Measurements from ENCODE around the gene ELFN1.

ELFN1 gene

GRCh38 chr7:1671594-1672451 lies 1.7 kb downstream of the ELFN1 start:
- H3K4me3 ChIP-seq (ENCODE audit: low read depth, low read length), result no peak overlapping the region
- DNase-seq (ENCODE audit: low read depth), result no peak
- TF ChIP-seq CTCF (IDR thresholded peaks at IDR 0.05; ENCODE audit: control insufficient read depth, extremely low read depth, insufficient read depth), result no peak

DNA sequence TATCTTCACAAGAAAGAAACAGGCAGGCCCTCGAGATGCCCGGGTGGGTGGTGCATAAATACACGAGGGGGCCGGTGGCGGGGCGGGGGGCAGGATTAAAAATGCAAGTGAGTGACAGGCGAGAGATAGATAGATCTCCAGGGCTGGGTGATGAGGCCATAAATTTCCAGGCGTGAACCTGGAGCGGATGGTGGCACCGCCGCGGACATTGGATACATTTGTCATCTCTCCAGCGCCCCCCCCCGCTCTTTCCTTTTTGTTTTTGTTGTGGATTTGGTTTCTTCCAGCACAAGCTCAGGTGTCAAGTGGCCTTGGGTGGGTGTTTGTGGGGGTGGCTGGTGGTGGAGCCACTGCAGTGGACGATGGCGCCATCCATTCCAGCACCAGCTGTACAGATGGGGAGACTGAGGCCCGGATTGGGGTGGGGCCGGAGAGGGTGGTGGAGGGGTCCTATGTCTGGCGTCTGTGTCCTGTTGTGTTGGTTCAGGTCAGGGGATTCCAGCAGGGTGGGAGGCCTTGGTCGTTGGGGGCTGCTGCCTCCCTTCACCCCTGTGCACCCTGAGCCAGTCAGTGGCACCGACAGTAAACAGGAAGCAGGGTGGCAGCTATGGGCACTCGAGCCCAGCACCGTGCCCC lies 2.9 kb downstream of the ELFN1 start:
- DNase-seq (ENCODE audit: low read depth), result no peak
- TF ChIP-seq CTCF (IDR thresholded peaks at IDR 0.05; ENCODE audit: control insufficient read depth, extremely low read depth, insufficient read depth), result no peak
- no peak overlapping the region for H3K4me3 ChIP-seq (ENCODE audit: low read depth, low read length)

DNA sequence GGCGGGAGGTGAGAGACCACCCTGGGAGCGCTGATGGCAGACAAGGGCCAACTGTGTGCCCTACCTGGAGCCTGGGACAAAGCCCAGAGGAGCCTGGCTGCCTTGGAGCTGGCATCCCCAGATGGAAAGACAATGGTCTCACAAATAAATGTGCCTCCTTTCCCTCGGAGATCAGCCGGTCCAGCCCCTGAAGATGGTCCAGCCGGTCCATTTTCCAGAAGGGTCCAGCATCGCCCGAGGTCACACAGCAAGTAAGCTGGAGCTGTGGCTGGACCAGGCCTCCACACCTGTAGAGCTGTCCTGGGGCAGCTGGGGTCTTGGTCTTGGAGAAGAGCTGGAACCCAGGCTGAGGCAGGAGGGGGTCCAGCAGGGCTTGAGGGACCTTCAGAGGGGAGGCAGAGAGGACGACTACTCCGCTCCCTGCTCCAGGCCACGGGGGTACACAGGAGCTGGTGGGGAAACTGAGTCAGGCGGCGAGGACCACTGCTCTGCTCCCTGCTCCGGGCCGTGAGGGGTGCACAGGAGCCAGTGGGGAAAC lies 3.6 kb downstream of the ELFN1 start:
- DNase-seq (ENCODE audit: low read depth), result no peak
- H3K4me3 ChIP-seq (ENCODE audit: low read depth, low read length), result no peak overlapping the region
- no peak for TF ChIP-seq CTCF (IDR thresholded peaks at IDR 0.05; ENCODE audit: control insufficient read depth, extremely low read depth, insufficient read depth)

GRCh38 chr7:1674161-1675035 lies 4.3 kb downstream of the ELFN1 start:
- no peak for TF ChIP-seq CTCF (IDR thresholded peaks at IDR 0.05; ENCODE audit: control insufficient read depth, extremely low read depth, insufficient read depth)
- no peak overlapping the region for H3K4me3 ChIP-seq (ENCODE audit: low read depth, low read length)
- DNase-seq (ENCODE audit: low read depth), result no peak

- DNase-seq (ENCODE audit: low read depth), result no peak
- no peak for TF ChIP-seq CTCF (IDR thresholded peaks at IDR 0.05; ENCODE audit: control insufficient read depth, extremely low read depth, insufficient read depth)
- no peak overlapping the region for H3K4me3 ChIP-seq (ENCODE audit: low read depth, low read length)
These were observed 5.1 kb downstream of the ELFN1 start for GRCh38 chr7:1675036-1675671.
